ENCODE results near the gene KCNF1. TPM values are rescaled to one million over a fixed set of nuclear protein-coding genes. Genes with fewer than 3 reads are reported as not detected.

Gene KCNF1, protein sequence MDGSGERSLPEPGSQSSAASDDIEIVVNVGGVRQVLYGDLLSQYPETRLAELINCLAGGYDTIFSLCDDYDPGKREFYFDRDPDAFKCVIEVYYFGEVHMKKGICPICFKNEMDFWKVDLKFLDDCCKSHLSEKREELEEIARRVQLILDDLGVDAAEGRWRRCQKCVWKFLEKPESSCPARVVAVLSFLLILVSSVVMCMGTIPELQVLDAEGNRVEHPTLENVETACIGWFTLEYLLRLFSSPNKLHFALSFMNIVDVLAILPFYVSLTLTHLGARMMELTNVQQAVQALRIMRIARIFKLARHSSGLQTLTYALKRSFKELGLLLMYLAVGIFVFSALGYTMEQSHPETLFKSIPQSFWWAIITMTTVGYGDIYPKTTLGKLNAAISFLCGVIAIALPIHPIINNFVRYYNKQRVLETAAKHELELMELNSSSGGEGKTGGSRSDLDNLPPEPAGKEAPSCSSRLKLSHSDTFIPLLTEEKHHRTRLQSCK
- total RNA-seq = not detected in 2 replicates

DNA sequence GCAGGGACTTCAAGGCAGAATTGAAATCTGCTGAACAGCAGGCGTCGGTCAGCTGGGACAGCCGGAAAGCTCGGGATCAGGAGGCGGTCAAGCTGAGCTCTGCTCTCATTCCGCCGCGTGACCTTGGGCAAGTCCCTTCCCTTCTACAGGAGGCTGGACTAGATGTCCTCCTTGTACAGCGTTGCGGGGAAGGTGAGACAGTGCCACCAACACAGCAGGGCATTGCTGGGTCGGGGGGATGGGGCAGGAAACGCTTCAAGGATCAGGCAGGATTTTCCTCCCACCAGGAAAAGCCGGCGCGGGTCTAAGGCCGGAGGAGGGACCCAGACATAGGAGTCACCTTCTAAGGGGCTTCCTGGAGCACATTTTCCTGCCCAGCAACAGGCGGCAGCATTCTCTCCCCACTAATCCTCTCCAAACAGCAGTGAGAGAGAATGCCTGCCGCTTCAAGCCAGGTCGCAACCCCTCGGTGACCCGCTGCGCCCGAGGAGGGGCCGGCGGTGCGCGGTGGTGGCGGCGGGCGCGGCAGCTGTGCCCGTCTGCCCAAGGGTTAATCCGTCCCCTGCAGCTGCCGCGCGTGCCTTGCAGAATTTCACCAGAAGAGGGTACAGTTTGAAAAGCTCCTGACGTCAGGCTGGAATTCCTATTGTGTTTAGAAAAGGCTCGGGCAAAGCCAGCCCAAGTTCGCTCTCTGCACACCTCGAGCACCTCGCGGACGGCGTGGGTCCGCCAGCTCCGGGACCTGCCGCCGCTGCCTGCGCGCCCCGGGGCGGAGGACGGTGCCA is at the start of gene KCNF1:
TSS of gene KCNF1 (plus strand) at position 644 of the 785 bp plus-strand sequence. CDS start 493 bp downstream, outside the sequence.
- intact Hi-C loops (cut with micrococcal nuclease) = no loop called here

DNA sequence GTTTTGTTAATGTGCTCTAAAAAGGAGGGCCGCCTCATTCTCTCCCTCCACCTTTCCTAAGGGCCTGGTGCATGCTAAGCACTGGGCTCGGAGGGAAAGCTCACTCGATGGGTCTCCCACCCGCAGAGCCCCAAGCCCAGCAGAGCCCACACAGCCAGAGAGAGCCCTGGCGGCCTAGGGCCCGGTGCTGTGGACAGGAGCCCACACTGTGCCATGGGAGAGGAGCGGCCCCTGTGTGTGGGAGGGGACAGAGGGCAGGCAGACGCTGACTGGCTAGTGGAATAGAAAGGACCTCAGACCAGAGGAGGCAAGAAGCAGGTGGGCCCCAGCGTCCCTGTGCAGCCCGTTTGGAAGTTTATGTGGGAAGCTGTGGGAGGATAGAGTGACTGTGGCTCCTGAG is 49.4 kb upstream of the KCNF1 start:
- intact Hi-C loops (cut with micrococcal nuclease) = no loop called here

DNA sequence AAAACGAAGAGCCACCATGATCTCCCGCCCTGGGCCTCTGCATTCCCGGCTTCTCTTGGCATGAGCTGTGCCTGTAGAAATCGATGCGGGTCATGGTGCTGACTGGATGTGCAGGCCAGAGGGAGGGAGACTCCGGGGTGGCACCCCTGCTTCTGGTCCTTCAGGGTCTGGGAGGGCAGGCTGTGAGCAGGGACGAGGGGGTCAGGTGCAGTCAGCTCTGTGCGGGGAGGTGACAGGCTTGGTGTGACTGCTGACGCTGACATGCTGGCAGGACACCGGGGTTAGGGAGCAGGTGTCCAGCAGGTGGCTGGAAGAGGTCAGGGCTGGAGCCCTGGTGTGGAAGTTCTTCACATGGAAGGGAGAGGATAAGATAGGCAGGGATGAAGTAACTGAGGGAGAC is 48.7 kb upstream of the KCNF1 start:
- intact Hi-C loops (cut with micrococcal nuclease) = no loop called here

DNA sequence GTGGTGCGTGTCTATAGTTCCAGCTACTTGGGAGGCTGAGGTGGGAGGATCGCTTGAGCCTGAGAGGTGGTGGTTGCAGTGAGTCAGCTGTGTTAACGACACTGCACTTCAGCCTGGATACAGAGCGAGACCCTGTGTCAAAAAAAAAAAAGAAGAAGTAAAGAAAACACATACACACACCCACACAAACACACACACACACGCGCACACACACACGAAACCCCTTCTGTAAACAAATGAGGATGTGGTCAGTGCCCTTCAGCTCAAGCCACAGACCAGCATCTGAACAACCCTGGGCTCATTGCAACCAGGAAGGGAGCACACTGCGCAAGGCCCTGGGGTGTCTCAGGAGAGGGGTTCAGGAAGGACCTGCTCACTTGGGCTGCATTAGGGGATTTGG is 47.9 kb upstream of the KCNF1 start:
- intact Hi-C loops (cut with micrococcal nuclease) = no loop called here

DNA sequence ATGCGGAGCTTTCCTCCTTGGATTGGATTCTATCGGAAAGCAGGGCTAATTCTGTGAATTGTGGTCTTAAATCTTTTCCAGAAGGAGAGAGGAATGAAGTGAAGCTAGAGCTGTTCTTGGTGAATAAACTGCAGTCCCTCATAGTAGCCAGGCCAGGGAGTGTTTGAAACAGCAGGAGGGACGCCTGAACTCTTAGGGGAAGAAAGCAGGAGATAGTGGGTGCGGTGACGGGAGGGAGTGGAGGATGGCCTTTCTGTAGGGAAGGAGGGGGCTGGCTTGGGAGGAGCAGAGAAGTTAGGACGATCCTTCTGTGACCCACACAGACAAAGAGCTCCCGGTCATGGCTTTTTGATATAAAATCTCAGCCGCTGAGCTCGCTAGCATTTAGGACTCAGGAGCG is 47.5 kb upstream of the KCNF1 start:
- intact Hi-C loops (cut with micrococcal nuclease) = no loop called here

DNA sequence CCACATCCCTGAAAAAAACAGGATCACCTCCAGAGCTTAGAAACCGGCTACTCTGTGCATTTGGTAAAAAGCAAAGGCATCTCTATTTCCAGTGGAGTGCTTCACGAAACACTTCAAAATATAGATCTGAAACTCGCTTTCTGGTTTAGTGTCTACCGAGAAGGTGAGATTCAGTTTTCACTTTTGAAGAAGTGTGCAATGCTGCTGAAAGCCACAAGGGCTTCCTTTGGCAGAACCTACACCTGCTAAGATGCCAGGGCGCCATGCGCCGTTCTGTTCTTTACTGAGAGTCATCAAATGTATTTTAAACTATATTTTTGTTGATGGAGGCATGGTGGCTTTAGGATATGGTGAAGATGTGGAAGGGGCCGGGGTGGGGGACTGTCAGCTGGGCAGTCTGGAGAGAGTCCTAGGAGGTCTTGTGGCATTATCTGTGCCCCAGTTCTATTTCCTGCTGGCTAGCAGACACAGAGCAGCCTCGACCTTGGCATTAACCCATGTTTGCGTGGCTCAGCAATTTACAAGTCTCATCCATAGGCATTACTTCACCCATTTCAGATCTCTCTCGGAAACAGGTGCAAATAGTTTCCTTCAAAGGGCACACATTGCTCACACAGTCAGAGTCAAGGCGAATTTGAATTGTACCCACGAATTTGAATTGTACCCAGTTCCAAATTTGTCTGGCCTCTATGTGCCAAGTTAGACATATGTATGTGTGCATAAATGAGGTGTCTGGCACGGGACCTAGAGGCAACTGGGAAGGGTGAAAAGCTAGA is 46.7 kb upstream of the KCNF1 start:
- intact Hi-C loops (cut with micrococcal nuclease) = no loop called here

DNA sequence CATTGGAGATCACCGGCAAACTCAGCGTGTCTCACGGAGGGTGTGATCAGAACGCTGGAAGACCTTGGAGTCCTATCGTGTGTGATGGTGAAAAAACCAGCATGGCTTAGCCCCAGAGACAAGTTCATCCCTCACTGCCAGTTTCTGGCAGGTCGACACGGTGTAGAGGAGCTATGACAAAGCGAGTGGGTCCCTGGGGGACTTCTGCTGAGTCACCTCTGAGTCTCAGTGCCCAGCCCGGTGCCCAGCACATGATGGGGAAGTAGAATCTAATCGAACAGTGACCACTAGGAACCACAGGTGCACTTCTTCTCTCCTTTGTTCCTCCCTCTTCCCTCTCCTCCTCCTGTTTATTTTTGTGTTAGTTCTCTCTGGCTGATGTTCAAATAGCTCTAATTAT is 45.9 kb upstream of the KCNF1 start:
- intact Hi-C loops (cut with micrococcal nuclease) = no loop called here

DNA sequence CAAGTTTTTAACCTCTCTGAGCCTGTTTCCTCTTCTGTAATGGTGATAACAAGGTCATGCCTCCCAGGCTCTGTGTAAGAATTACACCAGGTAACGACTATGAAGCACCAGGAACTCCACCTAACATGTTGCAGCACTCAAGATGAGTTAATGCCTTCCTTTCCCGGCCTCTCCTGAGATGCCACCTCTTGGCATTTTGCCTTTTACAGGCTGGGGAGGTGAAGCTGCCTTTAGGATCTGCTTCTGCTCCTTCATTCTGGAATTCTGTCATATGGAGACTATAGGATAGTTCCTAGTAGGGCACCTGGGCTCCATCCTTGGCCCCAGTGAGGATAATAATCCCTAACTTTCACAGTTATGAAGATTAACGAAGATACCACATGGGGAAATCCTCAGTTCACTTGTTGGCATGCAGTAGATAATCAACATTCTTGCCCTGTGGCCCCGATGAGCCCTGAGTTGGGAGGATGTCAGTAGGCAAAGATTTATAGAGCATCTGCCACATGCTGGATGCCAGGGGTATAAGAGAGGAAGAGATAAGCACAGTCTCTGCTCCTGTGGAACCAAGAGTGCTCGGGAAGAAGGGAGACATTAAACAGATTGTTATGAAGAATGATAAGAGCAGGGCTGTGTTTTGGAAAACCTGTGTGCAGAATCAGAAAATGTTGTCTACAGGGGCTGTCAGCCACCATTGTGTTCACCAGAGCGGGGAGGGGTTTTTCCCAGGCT is 43.9 kb upstream of the KCNF1 start:
- intact Hi-C loops (cut with micrococcal nuclease) = no loop called here

DNA sequence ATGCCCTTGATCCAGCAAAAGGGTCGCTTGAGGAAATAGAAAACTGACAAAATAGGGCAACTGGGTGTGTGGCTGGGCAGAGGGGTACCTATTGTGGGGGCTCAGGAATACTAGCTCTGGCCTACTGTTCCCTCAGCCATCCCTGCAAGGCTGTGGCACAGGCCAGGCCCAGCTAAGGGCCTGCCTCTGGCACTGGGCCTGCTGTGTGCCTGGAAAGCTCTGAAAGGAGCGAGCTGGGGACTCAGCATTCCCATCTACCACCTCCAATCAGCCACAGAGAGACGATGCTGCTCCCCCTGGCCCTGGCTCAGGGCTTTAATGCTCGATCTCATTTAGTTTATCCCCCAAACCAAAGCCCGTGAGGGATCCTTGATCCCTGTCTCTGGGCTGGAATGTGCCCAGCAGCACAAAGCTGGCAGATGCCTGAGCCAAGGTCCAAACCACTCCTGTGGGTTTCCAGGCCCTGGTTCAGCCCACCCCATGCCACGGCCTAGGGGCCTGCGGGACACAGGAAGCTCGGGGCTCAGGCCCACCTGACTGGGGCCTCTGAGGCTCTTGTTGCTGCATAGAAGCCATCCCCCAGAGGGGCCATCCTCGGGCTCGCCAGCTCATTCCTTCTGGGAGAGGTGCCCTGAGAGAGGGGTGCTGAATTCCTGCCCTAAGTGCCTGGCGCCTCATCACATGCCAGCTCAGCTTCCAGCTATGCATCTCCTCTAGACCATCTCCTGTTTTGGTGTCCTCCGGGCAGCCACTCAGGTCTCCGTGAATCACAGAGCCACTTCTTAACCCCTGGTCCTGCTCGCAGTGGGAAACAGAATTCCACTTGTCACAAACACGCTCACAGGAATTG is 43.0 kb upstream of the KCNF1 start:
- intact Hi-C loops (cut with micrococcal nuclease) = no loop called here

DNA sequence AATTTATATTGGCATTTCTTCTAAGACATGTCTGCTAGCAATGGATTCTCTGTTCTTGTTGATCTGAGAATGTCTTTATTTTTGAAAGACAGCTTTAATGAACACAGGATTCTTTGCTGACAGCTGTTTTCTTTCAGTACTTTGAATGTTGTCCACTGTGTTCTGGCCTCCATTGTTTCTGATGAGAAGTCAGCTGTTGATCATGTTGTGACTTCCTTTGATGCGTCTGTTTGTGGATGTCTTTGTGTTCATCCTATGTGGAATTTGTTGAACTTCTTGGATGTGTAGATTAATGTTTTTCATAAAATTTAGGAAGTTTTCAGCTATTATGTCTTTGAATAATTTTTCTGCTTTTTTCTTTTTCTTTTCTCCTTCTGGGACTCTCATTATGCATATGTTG is 39.8 kb upstream of the KCNF1 start:
- intact Hi-C loops (cut with micrococcal nuclease) = no loop called here

DNA sequence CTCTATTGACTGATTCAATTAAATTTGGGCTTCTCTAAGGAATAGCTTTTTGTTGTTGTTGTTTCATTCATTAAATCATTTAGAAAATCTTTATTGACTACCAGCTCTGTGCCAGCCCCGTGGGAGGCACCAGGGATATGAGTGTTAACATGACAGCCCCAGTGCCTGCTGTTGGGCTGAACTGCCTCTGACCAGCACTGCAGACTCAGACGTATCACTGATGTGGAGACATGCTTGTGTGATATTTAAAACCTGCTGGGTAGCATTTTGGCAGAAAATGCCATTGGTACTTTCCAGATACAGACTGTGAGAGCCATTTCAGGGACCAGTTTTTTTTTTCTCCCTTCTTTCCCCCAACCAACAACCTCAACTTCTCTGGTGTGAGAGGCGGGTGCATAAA is 38.6 kb upstream of the KCNF1 start:
- intact Hi-C loops (cut with micrococcal nuclease) = no loop called here

DNA sequence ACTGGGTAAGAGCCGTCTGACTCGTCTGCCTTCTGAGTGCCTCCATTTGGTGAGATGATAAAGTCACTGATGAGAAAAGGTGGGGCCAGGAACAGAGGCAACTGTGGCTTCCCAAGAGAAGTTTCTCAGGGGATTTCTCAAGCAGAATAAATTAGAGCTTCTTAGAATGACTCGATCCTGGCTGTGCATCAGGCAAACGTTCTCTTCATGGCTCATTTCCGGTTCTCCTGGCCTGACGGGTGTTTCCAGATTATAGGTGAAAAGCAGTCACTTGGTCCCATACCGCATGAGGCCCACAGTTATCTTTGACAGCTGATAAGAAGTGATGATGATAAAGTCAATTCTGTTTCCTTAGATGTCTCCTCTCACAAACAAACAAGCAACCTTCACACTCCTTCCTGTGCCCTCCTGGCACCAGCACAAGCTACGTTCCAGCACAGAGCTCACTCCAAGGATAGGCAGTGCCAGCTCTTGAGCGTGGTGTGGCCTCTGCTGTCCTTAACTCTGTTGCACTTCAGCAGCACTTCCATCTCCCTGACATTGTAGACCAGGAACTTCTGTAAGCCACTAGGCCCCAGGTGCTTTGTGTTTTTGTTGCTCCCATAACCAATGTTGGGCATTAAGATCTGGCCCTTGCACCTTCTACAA is 37.8 kb upstream of the KCNF1 start:
- intact Hi-C loops (cut with micrococcal nuclease) = no loop called here

DNA sequence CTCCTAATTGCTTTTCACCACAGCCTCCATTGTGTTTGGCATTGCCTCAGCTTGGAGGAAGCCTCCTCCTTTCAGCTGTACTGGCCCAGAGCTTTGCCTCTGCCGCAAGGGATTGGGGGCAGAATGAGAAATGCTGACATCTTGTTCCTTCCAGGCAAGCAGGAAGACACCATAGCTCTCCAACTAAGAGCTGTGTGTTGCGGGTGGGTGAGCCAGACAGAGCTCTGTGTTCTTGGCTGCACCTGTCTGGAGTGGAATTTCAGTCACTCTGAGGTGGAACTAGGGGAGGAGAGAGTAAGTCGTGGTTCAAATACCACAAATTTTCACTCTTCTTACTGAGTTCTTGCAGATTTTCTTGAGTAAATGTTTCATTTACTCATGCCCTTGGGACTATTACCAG is 36.6 kb upstream of the KCNF1 start:
- intact Hi-C loops (cut with micrococcal nuclease) = no loop called here

DNA sequence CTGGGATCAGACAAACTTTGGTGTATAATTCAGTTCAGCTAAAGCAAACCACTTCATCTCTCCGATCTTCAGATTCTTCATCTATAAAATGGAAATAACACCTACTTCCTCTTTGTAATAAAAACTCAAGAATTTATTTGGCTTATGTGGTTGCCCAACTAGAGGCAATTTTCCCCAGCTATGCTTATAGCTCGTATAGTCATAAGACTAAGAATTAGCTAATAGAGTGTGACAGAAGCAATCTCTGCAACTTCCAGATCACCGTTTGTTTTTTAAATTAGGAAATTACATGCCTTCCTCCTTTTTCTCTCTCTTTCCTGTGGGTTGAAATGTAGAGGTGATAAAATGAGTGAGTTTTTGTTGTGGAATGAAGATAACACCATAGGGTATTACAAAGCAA is 35.3 kb upstream of the KCNF1 start:
- intact Hi-C loops (cut with micrococcal nuclease) = no loop called here

DNA sequence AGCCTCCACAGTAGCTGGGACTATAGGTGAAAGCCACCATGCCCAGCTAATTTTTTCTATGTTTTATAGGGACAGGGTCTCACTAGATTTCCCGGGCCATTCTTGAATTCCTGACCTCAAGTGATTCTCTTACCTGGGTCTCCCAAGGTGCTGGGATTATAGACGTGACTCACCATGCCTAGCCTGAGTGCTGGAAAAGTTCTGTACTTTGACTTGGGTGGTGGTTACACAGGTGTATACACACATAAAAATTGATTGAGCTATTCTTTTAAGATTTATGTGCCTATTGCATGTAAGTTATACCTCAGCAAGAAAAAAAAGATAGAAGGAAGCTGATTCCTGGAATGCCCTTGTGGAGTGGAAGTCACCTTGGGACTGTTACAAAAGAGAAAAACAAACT is 34.8 kb upstream of the KCNF1 start:
- intact Hi-C loops (cut with micrococcal nuclease) = no loop called here

DNA sequence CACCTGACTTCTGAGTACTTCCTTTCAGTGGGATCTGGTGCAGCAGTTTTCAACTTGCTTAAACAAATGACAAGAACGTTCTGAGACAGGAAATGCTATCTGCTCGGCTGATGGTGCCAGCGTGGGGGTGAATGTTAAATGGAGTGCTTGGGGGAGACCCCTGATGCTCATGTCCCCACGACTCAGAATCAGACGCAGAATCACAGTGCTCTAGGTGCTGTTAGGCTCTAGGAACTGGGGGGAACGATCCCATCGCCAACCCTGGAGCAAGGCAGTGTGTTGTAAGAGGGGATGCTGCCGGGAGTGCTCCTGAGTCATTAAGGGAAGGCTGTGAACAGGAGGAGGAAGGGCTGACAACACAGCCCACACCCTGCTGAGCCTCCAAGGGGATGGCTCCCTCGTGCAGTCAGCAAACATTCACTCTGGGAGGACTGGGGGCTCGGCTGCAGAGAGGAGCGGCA is 34.1 kb upstream of the KCNF1 start:
- intact Hi-C loops (cut with micrococcal nuclease) = no loop called here

DNA sequence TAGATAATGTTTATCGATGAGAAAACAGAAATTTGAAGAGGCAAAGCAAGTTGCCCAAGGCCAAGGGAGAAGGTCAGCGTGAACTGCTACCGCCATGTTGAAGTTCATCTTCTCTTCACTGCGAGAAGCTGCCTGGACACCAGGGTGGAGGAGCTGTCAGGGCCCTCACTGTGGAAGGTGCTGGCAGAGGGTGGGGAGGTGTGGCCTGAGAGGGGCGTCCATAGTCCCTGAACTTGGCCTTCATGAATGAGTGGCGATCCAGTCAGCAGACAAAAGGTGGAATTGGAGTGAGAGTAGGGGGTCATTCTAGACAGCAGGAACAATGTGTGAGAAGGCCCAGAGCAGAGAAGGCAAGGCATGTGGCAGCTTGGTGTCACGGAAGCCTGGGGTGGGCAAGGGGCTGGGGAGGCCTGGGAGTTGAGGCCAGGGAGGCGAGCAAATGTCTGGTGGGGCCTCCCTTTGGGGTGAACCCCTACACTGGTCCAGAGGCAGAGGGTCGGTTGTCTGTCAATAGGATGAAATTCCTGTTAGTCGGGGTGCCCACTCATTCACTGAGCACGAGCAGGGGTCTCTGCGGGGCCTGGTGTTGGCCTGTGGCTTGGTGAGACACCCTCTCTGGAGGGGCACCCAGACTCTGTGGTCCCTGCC is 33.3 kb upstream of the KCNF1 start:
- intact Hi-C loops (cut with micrococcal nuclease) = no loop called here

DNA sequence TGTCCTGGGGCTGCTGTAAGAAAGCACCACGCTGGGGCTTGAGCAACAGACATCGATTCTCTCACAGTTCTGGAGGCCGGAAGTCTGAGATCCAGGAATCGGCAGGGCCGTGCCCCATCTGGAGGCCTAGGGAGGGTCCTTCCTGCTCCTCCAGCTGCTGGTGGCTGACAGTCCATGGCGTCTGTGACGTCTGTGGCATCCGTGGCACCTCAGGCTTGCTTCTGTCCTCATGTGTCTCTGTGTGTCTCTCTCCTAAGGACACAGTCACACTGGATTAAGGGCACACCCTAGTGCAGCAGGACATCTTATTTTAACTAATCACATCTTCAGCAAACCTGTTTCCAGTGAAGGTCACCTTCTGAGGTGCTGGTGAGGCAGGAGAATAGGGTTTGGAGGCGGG is 32.6 kb upstream of the KCNF1 start:
- intact Hi-C loops (cut with micrococcal nuclease) = no loop called here
